ENCODE results near the gene NDUFV2. TPM values are rescaled to one million over a fixed set of nuclear protein-coding genes. Genes with fewer than 3 reads are reported as not detected.

The NDUFV2 gene
- total and polyA plus RNA-seq, 2 of the 8 experiments (the other 6 are each of a cell fraction or from before 2014, with no cell fraction given), result 90.8 to 191 TPM

GRCh38 chr18:9053814-9054213 is 48.7 kb upstream of the NDUFV2 start (continued):
- no peak for TF ChIP-seq TAF7 (optimal IDR thresholded peaks at IDR 0.05; ENCODE audit: borderline replicate concordance, low read depth, low read length)
- no peak for TF ChIP-seq EZH2 (IDR thresholded peaks at IDR 0.05; ENCODE audit: low read depth, low read length, severe bottlenecking)
- TF ChIP-seq SP4 (IDR thresholded peaks at IDR 0.05; ENCODE audit: low read length), result no peak
